DND-41 (cell line): ENCODE measurements around the gene CRB3.

Experiments
- EZH2 ChIP-seq: IDR thresholded peaks from 3 replicates; pipeline ENCODE4 v1.6.1; 2012; ENCODE audit warnings: borderline replicate concordance, low read depth, mild to moderate bottlenecking, moderate library complexity, low read length, inconsistent platforms; ENCODE audit not compliant: severe bottlenecking
- TF ChIP-seq, protein P1 (sequence below): IDR thresholded peaks from 2 replicates; pipeline ENCODE4 v1.5.1; 2012; ENCODE audit warnings: borderline replicate concordance, low read length, moderate library complexity, mild to moderate bottlenecking; ENCODE audit not compliant: poor library complexity, severe bottlenecking; ENCODE audit errors: extremely low read depth

DNA sequence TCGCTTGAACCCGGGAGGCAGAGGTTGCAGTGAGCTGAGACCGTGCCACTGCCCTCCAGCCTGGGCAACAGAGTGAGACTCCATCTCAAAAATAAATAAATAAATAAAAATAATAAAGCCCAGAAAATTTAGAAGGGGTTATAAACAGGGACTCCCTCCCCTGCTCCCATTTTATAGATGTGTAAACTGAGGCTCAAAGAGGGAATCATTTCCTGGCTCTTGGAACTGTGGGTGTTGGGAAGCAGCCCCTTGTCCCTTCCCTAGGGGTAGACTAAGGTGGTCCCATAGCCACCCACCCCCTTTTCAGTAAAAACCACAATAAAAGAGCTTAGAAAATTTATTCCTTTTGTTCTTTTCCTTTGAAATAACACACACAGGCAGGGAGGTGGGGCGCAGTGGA, 24.3 kb upstream of the CRB3 start:
- TF ChIP-seq, protein P1, sequence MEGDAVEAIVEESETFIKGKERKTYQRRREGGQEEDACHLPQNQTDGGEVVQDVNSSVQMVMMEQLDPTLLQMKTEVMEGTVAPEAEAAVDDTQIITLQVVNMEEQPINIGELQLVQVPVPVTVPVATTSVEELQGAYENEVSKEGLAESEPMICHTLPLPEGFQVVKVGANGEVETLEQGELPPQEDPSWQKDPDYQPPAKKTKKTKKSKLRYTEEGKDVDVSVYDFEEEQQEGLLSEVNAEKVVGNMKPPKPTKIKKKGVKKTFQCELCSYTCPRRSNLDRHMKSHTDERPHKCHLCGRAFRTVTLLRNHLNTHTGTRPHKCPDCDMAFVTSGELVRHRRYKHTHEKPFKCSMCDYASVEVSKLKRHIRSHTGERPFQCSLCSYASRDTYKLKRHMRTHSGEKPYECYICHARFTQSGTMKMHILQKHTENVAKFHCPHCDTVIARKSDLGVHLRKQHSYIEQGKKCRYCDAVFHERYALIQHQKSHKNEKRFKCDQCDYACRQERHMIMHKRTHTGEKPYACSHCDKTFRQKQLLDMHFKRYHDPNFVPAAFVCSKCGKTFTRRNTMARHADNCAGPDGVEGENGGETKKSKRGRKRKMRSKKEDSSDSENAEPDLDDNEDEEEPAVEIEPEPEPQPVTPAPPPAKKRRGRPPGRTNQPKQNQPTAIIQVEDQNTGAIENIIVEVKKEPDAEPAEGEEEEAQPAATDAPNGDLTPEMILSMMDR, result no peak
- TF ChIP-seq EZH2, result no peak
